HG03457 (cell line): Measurements from ENCODE around the gene NEDD9.

Experiments
- ATAC-seq: cut with Tn5 transposase; IDR thresholded peaks from one replicate; pipeline ENCODE4 v1.9.1; 2021; ENCODE audit warnings: moderate number of reproducible peaks; ENCODE audit not compliant: unreplicated experiment

Gene NEDD9

DNA sequence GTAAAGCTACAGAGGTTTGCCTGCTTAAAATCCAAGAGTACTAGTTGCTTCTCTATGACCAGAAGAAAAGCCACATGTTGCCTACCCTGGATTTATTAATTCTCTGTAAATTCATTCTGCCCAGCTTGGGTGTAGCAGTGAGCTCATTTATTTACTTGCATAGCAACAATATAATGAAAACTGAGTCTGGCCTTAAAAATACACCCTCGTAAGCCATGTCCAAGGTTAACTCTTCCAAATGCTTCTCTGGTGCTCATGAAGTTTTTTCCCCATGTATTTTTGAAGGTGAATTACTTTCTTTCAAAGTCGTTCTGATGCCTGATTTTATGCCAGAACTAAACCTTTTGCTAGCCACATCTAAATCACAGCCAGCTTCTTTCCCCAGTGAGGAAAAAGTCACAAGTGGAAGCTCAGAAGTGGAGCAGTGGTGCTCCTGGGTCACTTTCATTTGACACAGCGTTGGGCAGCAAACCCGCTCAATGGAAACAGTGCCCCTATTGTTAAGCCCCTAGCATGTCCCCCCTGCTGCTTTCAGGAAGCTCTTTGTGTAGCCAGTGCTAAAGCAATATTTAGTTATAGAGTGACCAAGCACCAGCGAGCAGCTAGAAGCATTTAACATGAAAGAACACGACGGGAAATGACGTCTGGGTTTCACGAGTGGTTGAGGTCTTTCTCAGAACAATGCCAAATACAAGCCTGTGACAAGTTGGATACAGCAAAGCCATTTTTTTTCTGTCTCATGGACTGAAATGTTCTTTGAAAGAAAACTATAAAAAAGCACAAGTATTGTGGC is 29.8 kb downstream of the NEDD9 start:
- ATAC-seq = no peak

DNA sequence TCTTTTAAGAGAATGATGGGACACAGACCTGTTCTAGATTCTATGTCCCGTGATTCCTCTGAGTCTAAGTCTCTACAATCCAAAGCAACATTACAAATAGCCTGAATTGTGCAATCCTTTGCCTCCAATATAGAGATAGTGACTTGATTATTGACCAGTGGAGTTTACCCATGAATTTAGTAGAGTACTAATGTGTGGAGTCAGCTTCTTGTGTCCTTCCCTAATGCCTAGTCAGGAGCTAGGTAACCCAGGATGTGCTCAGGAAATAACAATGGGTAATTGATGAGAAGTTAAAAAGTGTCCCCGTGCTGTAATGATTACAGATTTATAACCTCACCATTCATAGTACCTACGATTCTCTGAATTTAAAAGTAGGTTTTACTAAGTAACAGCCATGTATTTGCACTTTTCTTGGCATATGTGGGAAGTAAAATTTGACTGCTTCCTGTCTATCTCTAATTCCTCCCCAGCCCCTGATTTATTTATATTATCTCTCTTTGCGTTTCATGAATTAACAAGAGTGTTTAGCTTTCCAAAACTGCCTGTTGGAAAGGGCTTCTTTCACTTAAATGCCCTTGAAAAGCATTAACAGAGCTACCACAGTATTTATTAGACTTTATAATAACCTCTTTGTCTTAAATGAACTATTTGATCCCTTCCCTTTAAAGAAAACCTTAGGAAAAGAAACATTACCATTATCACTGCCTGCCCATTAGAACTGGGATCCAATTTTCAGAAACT is 30.5 kb downstream of the NEDD9 start:
- ATAC-seq = no peak

DNA sequence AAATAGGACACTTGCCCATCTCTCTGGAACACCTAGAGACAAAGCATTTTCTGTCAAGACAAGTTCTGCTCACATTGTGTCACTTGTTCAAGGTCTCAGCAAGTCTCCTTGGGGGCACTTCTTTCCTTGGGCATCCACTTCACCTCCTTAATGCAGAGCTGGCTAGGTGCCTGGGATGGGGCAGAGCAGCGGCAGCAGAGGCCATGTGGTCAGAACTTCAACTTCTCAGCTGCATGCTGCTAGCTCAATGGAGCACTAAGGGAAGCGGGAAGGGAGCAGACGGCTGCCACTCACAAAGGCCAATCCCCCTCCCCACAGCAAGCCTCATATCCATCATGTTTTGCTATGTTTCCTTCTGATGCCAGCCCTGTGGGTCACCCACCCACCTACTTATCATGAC is 31.5 kb downstream of the NEDD9 start:
- no peak for ATAC-seq

DNA sequence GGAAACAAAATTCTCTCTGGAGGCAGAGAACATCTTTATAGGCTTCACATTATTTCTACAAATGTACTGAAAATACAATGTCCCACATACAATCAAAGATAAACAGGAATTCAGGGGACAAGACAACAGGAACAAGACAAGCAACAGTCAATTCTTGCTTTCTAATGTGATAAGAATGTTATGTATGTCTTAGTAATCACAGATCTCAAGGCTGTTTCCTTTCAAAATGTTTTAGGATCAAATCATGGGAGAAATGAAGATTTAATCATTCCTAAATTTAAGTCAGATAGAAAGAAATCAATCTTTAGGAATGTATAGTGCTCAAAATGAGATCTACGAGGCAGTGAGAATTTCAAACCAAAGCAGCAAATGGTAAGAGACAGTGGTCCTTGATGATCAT is 32.1 kb downstream of the NEDD9 start:
- ATAC-seq = no peak

DNA sequence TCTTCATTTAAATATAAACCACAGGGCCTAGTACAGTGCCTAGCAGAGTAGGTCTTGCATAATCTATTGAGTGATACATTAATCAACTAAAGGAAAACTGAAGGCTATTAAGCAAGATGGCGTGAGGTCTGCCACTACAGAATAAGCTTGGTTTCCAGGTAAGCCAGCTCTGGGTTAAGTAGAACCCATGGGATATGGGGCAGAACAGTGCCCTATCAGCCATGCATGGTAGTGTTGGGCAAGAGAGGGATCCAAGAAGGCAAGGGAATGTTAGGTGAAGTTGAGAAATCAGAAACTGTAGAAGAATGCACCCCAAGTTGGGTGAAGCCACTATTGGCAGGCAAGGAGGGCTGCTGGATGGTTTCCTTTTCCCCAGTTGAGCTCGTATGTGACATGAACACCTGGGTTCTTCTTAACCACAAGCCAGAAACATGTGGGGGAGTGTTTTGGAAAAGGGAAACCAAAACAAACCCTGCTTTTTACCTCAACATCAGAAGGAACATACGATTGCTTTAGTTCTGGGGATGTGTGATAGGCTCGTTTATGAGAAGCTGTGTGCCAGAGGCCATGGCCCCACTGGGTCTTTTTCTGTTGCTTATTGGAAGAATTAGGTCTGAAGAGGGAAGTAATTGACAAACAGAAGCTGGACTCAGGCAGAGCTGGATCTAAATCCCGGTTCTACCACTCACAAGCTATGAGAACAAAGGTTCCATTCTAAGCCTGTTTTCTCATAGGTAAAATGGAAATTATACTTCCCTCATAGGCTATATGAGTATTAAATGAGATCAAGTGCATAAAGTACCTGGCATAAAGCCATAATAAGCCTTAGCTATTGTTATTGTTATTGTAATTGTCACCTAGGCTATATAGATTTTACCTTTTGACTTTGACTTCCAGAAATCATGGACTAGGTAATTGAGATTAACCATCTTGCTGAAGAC is 33.5 kb downstream of the NEDD9 start:
- ATAC-seq = no peak

DNA sequence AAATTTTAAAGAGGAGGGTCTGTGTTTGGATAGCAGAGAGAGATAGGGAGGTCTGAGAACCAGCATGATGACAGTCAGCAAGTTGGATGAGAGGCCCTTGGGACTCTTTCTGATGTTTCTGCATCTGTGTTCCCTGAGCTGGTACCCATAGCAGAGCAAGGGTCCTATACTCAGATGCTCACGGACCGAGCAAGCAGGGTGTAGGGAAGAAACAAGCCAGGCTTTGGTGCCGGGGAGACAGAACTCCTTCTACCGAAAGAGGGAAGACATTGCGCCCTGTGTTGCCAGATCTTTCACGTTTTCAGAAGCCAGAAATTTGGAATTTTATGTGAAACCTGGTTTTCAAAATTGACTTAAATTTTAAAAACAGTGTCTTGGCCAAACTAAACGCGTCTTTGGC is 34.6 kb downstream of the NEDD9 start:
- no peak for ATAC-seq

DNA sequence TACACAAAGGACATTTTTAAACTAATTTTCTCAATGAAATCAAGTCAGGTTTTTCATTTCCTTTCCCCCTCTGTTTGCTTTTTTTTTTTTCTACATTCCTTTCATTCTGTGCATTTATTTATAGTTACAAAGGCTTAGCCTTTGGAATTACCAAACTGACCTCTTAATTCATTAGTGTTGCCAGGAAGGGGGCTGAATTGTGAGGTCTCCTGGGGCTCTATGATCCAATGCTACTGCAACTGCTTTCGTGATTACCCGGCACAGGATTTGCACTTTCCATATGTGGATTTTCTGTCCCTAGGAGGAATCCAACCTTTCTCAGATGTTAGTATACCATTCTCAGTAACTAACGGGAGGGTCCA is 35.3 kb downstream of the NEDD9 start:
- no peak for ATAC-seq

DNA sequence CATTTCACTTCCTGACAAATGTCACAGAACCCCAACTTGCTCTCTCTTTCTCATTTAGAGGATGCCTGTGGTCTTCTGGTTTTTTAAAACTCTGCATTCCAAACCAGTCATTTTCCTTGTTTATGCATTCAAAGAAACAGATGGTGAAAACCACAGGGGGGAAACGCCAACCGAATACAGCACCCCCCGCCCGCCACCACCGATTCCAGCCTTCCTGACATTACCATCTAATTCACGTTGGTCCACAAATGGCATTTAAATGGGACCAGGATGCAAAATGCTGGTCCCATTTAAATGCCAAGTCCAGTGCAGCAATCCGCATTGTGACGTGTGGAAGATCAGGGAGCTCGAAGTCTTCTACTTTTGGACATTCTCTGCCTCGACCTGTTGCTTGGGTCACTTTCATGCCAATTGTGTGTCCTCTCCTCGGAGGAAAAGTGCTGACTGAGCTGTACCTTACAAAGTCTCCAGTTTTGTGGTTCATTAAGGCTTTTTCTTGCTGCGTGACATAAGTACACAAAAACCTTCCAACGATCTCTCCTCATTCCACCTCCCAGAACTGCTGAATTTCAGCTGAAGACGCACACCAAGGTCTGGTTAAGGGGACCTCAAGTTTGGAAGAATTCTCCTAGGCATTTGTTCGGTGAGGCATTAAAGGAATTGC is 35.8 kb downstream of the NEDD9 start:
- ATAC-seq = no peak

DNA sequence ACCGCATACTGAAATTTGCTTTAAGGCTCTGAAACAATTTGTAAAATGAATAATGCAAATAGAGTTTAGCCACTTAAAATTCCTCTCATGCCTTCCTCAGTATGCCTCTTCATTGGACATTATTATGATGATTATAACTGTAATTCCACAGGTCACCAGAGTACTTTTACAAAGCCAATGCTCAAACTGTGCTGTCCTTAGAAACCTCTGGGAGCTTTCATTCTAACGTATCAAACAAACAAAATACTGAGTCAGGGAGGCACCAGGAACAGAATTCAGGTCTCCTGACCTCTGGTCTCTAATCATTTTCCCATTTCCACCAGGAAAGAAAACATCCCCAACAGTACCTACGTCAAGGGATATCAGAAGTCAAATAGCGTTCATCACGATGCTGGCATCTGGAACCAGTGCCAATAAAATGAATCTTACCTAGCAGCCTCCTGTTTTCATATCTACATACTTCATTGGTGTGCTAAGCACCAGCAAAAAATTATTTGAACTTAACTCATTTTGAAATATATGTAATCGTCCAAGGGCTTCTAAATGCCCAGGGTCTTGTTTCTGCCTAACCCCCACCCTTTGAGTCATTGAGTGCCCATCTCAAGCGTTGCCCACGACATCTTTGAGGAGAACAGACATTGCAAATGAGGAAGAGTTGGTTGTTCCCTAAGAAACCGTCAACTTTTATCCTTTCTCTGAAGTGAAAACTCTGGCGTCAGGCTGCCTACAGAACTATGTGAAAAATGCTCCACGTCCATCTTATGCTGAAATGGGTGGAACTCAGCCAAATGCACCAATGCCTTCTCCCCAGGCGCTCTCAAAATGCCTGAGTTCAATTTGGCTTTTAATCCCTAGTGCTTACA is 37.9 kb downstream of the NEDD9 start:
- no peak for ATAC-seq

DNA sequence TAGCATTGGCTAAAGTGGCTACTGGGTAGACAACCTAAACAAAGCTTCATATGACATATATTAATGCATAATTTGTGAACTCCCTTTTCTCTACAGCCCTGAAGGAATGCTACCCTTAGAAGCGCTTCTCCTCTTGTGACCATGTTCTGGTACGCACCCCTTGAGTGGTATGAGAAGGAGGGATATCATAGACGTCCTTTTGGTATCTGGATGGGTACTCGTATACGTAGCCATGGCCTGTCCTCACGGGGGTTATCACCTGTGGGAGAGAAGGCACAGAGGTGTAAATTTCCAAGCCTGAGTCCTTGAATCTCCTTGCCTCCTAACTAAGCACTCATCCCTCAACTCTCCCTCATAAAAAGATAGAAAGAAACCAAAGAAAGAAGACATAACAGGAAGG is 39.0 kb downstream of the NEDD9 start:
- ATAC-seq = no peak

DNA sequence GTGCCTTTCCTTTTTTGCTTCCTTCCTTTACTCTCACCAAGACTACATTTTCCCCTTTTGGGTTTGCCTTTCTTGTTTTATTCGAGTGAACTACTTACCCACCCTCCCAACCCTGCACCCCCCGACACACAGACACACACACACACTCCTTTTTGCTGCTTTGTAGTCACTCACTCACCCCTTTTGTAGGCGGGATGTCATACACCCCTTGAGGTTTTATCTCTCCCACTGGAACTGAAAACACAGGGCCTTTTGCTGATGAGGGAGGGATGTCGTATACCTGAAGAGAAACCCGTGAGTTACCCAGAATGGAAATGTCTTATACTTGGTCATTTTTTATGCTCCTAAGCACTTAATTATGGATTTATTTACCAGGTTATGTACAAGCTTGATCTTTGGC is 40.3 kb downstream of the NEDD9 start:
- ATAC-seq = no peak

DNA sequence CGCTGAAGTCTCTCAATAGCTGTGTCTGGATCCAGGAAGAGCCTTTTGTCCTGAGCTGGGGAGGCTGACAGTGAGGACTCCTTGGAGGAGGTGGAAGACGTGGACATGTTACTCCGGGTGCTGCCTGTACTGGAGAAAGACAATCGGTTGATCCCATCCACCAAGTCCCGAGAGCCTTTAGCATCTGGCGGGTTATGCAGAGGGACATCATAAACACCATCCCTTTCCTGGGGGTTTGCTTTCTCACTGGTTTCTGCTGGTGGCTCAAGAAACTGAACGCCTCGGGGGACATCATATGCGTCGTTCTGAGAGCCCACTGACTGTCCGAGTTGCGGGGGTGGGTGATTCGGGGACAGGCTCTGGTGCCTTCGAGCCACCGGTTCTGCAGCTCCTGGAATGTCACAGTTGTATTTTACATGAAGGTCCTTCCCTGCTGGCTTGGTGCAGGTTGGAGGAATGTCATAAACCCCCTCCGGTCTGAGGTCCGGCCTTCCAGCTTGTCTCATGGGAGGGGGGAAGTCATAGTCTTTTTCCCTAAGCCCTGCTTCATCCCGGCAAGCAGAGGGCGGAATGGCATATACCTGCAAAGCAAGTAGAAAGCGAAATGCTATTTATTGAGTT is 41.7 kb downstream of the NEDD9 start:
- ATAC-seq = no peak

DNA sequence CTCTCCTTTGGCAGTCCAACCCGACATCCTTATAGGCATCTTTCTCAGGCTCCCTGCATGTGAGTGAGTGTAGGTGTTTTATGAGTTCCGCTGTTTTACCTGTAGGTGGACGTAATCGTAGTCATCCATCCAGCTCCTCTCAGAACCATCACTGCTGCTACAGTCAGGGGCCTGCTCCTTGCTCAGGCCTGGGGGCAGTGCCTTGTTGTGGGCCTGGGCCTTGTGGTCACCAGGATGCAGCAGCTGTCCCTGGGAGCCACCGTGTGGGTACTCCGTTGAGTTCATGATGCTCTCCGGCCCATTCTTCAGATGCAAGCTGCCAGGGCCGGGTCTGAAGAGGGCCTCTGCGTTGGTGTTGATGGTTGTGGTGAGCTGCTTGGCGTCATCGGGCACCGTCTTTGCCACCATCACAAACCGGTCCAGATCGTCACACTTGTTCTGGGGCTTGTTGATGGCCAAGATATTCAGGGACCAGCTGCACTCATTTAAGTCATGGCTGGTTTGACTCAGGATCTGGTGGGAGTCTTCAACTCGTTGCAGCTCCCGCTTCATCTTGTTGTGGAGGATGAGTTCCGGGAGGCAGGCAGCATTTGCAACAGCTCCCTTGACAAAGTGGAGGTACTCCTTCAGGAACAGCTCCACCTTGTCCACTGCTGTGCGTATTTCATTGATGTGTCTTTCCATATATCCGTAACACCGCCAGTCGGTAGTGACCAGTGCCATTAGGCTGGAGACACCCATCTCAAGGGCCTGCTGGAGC is 42.4 kb downstream of the NEDD9 start:
- ATAC-seq = no peak

DNA sequence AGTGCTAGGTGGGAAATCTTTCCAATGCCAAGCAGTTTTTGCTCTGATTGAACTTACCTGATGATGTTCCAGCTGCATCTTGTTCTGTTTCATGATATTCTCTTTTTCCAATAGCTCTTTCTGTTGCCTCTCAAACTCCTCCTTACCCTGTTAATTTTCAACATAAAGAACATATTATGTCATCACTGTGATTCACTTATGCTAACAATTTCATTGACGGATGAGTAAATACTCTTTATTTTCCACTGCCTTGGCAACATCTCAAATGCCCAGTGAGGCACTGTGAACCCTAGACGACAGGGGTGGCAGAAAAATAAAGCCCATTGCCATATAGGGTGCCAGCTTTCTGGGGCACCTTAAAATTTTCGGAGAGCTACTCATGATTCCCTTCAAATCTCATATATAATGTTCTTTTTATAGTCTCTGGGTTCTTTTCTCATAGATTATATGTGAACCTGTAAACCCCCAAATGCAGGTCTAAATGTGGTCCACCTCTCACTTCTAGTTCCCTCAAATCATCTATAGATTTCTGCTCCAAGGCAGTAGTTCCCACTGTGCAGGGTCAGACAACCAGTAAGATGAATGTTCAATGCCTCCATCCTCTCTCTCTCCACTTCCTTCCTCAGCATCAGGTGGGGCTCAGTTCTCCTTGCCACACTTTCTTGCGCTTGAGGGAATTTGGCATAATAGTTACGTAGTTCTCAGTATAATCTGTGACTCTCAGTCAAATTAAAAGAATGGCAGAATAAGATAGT is 44.1 kb downstream of the NEDD9 start:
- ATAC-seq = no peak

DNA sequence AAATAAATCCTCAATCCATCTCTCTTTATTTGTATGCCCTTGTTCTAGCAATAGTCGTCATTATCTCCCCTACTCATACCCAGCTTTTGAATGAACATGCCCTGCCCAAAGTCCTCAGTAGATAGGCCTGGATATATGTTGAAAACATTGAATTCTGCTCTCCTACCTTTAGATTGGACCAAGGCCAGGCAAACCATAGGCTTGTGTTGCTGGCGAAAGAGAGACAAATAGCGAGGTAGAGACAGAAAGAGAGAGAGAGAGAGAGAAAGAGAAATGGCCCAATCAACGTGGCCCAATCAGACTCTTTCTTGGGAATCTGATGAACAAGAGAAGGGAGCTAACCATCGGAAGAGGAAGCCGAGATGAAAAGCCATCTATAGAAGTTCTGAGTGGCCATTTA is 45.2 kb downstream of the NEDD9 start:
- ATAC-seq = no peak

DNA sequence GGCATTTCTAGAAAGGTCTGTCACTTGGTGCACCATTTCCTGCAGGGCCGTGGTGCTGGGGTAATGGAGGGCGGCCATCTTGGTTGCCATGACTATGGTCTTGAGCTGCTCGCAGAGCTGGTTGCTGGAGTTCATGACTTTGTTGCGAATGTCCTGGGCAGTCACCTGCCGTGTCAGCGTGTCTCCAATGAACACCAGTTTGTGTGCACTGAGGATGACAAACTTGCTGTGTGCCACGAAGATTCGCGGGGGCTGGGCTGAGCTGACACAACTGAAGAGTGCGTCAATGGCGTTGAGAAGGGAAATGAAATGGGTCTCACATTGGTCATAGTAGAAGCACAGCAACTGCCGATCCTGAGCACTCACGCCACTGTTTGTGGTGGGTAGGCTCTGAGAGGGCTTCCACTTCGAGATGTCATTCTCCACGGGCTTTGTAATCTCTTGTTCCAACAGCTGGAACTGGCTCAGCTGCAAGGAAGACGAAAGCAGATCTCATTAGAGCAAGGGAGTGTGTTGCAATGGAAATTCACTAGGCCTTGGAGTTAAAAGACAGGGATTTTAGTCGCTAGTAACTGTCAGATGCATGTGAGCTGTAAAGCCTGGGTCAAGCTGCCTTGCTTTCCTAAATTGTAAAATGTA is 47.1 kb downstream of the NEDD9 start:
- ATAC-seq = no peak

DNA sequence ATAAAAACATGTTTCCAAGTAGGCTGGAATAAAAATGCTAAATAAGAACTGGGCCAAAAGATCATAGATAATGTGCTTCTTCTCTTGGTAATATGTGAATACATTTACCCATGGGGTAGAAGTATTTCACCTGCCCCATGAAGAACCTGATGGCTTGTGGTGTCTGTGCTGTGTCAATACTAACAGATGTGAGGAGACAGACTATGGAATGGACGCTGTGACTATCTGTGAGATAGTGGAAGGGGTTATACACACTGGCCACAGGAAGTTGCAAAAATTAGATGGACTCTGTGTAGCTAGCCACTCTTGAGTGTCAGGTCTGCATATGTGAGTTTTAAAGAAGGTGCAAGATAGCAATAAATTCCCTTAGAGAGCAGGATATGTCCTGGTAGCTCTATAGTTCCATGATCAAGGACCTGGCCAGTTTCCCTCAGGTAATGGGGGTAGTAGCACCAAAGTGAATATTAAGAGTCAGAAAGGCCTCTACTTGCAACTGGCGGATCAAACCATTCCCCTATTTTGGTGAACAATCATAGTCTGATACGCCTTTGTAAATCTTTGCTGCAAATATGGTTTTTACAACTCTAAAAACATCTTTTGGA is 48.6 kb downstream of the NEDD9 start:
- ATAC-seq = no peak
